ENCODE results near the gene AURKAIP1.
A peak's percentile ranks its signal among the peaks of the same experiment; 100 is the strongest.

GRCh38 chr1:1356796-1357401 lies 18.1 kb downstream of the AURKAIP1 start:
- TF ChIP-seq CTCF (IDR thresholded peaks at IDR 0.05): no peak
- peak in 1 of 3 donors; percentile 9 for TF ChIP-seq POLR2AphosphoS5 (IDR thresholded peaks at IDR 0.05)

All from stomach (tissue), 4 donors.